ENCODE results near the gene NADK.

The NADK gene

GRCh38 chr1:1777950-1778662, at the start of gene NADK:
TSS of gene NADK (minus strand) at chr1:1778470. CDS start at chr1:1765406, 13,064 bp downstream.
- DNase-seq (ENCODE audit: low read depth, low spot score) = no peak

GRCh38 chr1:1827089-1827848, 49.0 kb upstream of the NADK start:
- DNase-seq (ENCODE audit: low read depth, low spot score) = no peak

- no peak for DNase-seq (ENCODE audit: low read depth, low spot score)
These were observed 48.3 kb upstream of the NADK start for GRCh38 chr1:1826356-1827088.

- DNase-seq (ENCODE audit: low read depth, low spot score) = no peak
These were observed 46.9 kb upstream of the NADK start for GRCh38 chr1:1825217-1825616.

GRCh38 chr1:1819762-1820161, 41.5 kb upstream of the NADK start:
- DNase-seq (ENCODE audit: low read depth, low spot score) = no peak

GRCh38 chr1:1817221-1817620, 39.0 kb upstream of the NADK start:
- DNase-seq (ENCODE audit: low read depth, low spot score) = no peak

GRCh38 chr1:1815606-1816281, 37.5 kb upstream of the NADK start:
- no peak for DNase-seq (ENCODE audit: low read depth, low spot score)

GRCh38 chr1:1809489-1809888, 31.2 kb upstream of the NADK start:
- no peak for DNase-seq (ENCODE audit: low read depth, low spot score)

GRCh38 chr1:1808206-1808605, 29.9 kb upstream of the NADK start:
- DNase-seq (ENCODE audit: low read depth, low spot score) = no peak

- no peak for DNase-seq (ENCODE audit: low read depth, low spot score)
These were observed 28.6 kb upstream of the NADK start for GRCh38 chr1:1806890-1807289.

- DNase-seq (ENCODE audit: low read depth, low spot score) = no peak
These were observed 26.0 kb upstream of the NADK start for GRCh38 chr1:1804301-1804700.

GRCh38 chr1:1802871-1803270, 24.6 kb upstream of the NADK start:
- DNase-seq (ENCODE audit: low read depth, low spot score) = no peak

- DNase-seq (ENCODE audit: low read depth, low spot score) = no peak
These were observed 21.4 kb upstream of the NADK start for GRCh38 chr1:1799716-1800115.

GRCh38 chr1:1797731-1798341, 19.6 kb upstream of the NADK start:
- no peak for DNase-seq (ENCODE audit: low read depth, low spot score)

- DNase-seq (ENCODE audit: low read depth, low spot score) = no peak
These were observed 18.2 kb upstream of the NADK start for GRCh38 chr1:1796466-1796865.

- no peak for DNase-seq (ENCODE audit: low read depth, low spot score)
These were observed 16.7 kb upstream of the NADK start for GRCh38 chr1:1794999-1795398.

GRCh38 chr1:1793481-1794244, 15.4 kb upstream of the NADK start:
- no peak for DNase-seq (ENCODE audit: low read depth, low spot score)

- no peak for DNase-seq (ENCODE audit: low read depth, low spot score)
These were observed 10.6 kb upstream of the NADK start for GRCh38 chr1:1788646-1789431.

GRCh38 chr1:1788136-1788535, 9.9 kb upstream of the NADK start:
- DNase-seq (ENCODE audit: low read depth, low spot score) = no peak

Measured in brain pericyte (primary cell).